GM19395 (cell line): Measurements from ENCODE around the gene ARID1B.

Experiments used
- ATAC-seq: cut with Tn5 transposase; IDR thresholded peaks from one replicate; pipeline ENCODE4 v1.9.1; 2021; ENCODE audit warnings: mild to moderate bottlenecking, moderate library complexity; ENCODE audit not compliant: unreplicated experiment

The ARID1B gene

GRCh38 chr6:156822747-156823206 lies 45.6 kb downstream of the ARID1B start:
- ATAC-seq, result no peak

GRCh38 chr6:156824142-156824541 lies 47.0 kb downstream of the ARID1B start:
- no peak for ATAC-seq

GRCh38 chr6:156825475-156825874 lies 48.3 kb downstream of the ARID1B start:
- ATAC-seq, result no peak

GRCh38 chr6:156826290-156826955 lies 49.2 kb downstream of the ARID1B start:
- no peak for ATAC-seq

GRCh38 chr6:156827382-156827781 lies 50.2 kb downstream of the ARID1B start:
- no peak for ATAC-seq

GRCh38 chr6:156828280-156828703 lies 51.1 kb downstream of the ARID1B start:
- no peak for ATAC-seq

- ATAC-seq, result no peak
Measured at GRCh38 chr6:156830126-156830525, 52.9 kb downstream of the ARID1B start.

GRCh38 chr6:156832231-156832647 lies 55.1 kb downstream of the ARID1B start:
- ATAC-seq, result no peak

- ATAC-seq, result no peak
Measured at GRCh38 chr6:156832669-156833068, 55.5 kb downstream of the ARID1B start.

GRCh38 chr6:156833755-156834154 lies 56.6 kb downstream of the ARID1B start:
- no peak for ATAC-seq

GRCh38 chr6:156839129-156839528 lies 62.0 kb downstream of the ARID1B start:
- ATAC-seq, result no peak

GRCh38 chr6:156839591-156840001 lies 62.4 kb downstream of the ARID1B start:
- no peak for ATAC-seq

- no peak for ATAC-seq
Measured at GRCh38 chr6:156840136-156840535, 63.0 kb downstream of the ARID1B start.

- ATAC-seq, result no peak
Measured at GRCh38 chr6:156840606-156841005, 63.4 kb downstream of the ARID1B start.

GRCh38 chr6:156841508-156841907 lies 64.3 kb downstream of the ARID1B start:
- no peak for ATAC-seq

- ATAC-seq, result no peak
Measured at GRCh38 chr6:156842598-156843250, 65.5 kb downstream of the ARID1B start.

GRCh38 chr6:156844089-156844488 lies 66.9 kb downstream of the ARID1B start:
- no peak for ATAC-seq

- no peak for ATAC-seq
Measured at GRCh38 chr6:156845454-156846155, 68.4 kb downstream of the ARID1B start.

- no peak for ATAC-seq
Measured at GRCh38 chr6:156846845-156847599, 69.8 kb downstream of the ARID1B start.

GRCh38 chr6:156848123-156848522 lies 70.9 kb downstream of the ARID1B start:
- ATAC-seq, result no peak

GRCh38 chr6:156848533-156848932 lies 71.4 kb downstream of the ARID1B start:
- no peak for ATAC-seq
